H9 (cell line): ENCODE data around the gene ANKRD49. TPM values are rescaled to one million over a fixed set of nuclear protein-coding genes. Genes with fewer than 3 reads are reported as not detected.

Source experiments
- DNase-seq: peaks from one replicate; pipeline ENCODE4 v3.0.0-alpha.2; 2017
- H2AFZ ChIP-seq: one replicate; pipeline ENCODE4 v1.6.1; 2013; ENCODE audit warnings: mild to moderate bottlenecking, low read length, control low read depth, moderate library complexity
- H2AK5ac ChIP-seq: 2 replicates; pipeline ENCODE4 v1.6.1; 2013; ENCODE audit warnings: low read length, control low read depth, mixed read lengths; ENCODE audit not compliant: insufficient read length
- H2BK120ac ChIP-seq: one replicate; pipeline ENCODE4 v1.6.1; 2013; ENCODE audit warnings: low read depth, mild to moderate bottlenecking, low read length, control low read depth, inconsistent platforms; ENCODE audit not compliant: poor library complexity, severe bottlenecking
- H2BK12ac ChIP-seq: 2 replicates; pipeline ENCODE4 v1.6.1; 2013; ENCODE audit warnings: low read length, control low read depth, mixed read lengths, low read depth; ENCODE audit not compliant: insufficient read length
- H2BK15ac ChIP-seq: 2 replicates; pipeline ENCODE4 v1.6.1; 2013; ENCODE audit warnings: low read depth, low read length, control low read depth
- H2BK20ac ChIP-seq: one replicate; pipeline ENCODE4 v1.6.1; 2013; ENCODE audit warnings: low read depth, mild to moderate bottlenecking, low read length, control low read depth, inconsistent platforms; ENCODE audit not compliant: poor library complexity, severe bottlenecking
- H2BK5ac ChIP-seq: 2 replicates; pipeline ENCODE4 v1.6.1; 2013; ENCODE audit warnings: low read length, control low read depth, mixed read lengths; ENCODE audit not compliant: insufficient read length
- H3K14ac ChIP-seq: 2 replicates; pipeline ENCODE4 v1.6.1; 2013; ENCODE audit warnings: low read length, control low read depth; ENCODE audit not compliant: insufficient read depth
- H3K18ac ChIP-seq: 2 replicates; pipeline ENCODE4 v1.6.1; 2013; ENCODE audit warnings: low read depth, mild to moderate bottlenecking, mixed read lengths, low read length, control low read depth; ENCODE audit not compliant: insufficient read length
- H3K23ac ChIP-seq: 2 replicates; pipeline ENCODE4 v1.6.1; 2013; ENCODE audit warnings: low read length, control low read depth, mixed read lengths, low read depth; ENCODE audit not compliant: insufficient read length
- H3K23me2 ChIP-seq: 2 replicates; pipeline ENCODE4 v1.6.1; 2013; ENCODE audit warnings: low read depth, mild to moderate bottlenecking, mixed read lengths, low read length, control low read depth; ENCODE audit not compliant: insufficient read length, poor library complexity, severe bottlenecking
- H3K27ac ChIP-seq: 2 replicates; pipeline ENCODE4 v1.5.1; 2013; ENCODE audit warnings: low read length, control low read depth, mixed read lengths, low read depth; ENCODE audit not compliant: insufficient read length
- H3K27me3 ChIP-seq: 2 replicates; pipeline ENCODE4 v1.6.1; 2013; ENCODE audit warnings: low read length, control low read depth, inconsistent platforms; ENCODE audit not compliant: insufficient read depth
- H3K4ac ChIP-seq: 2 replicates; pipeline ENCODE4 v1.6.1; 2013; ENCODE audit warnings: low read depth, mild to moderate bottlenecking, control low read depth, inconsistent platforms, low read length, moderate library complexity
- H3K4me1 ChIP-seq: 2 replicates; pipeline ENCODE4 v1.6.1; 2013; ENCODE audit warnings: low read length, control low read depth, inconsistent platforms; ENCODE audit not compliant: insufficient read depth
- H3K4me2 ChIP-seq: 2 replicates; pipeline ENCODE4 v1.6.1; 2013; ENCODE audit warnings: low read length, control low read depth, mixed read lengths; ENCODE audit not compliant: insufficient read length, insufficient read depth
- H3K56ac ChIP-seq: 2 replicates; pipeline ENCODE4 v1.6.1; 2013; ENCODE audit warnings: low read depth, mild to moderate bottlenecking, mixed read lengths, low read length, control low read depth; ENCODE audit not compliant: insufficient read length
- H3K79me1 ChIP-seq: 2 replicates; pipeline ENCODE4 v1.6.1; 2013; ENCODE audit warnings: low read depth, mild to moderate bottlenecking, moderate library complexity, low read length, control low read depth, inconsistent platforms; ENCODE audit not compliant: insufficient read depth, poor library complexity, severe bottlenecking
- H3K79me2 ChIP-seq: 2 replicates; pipeline ENCODE4 v1.6.1; 2013; ENCODE audit warnings: low read length, control low read depth, inconsistent platforms; ENCODE audit not compliant: insufficient read depth
- H3K9ac ChIP-seq: 2 replicates; pipeline ENCODE4 v1.6.1; 2013; ENCODE audit warnings: low read length, control low read depth, mixed read lengths; ENCODE audit not compliant: insufficient read length; ENCODE audit errors: extremely low read depth
- H3K9me3 ChIP-seq: one replicate; pipeline ENCODE4 v1.6.1; 2013; ENCODE audit warnings: low read depth, low read length, inconsistent platforms; ENCODE audit not compliant: control insufficient read depth
- H3T11ph ChIP-seq: one replicate; pipeline ENCODE4 v1.6.1; 2013; ENCODE audit warnings: mild to moderate bottlenecking, low read length, control low read depth, inconsistent platforms
- H4K20me1 ChIP-seq: one replicate; pipeline ENCODE4 v1.6.1; 2013; ENCODE audit not compliant: control insufficient read depth, insufficient read length, insufficient read depth
- H4K5ac ChIP-seq: 2 replicates; pipeline ENCODE4 v1.6.1; 2013; ENCODE audit warnings: low read depth, mild to moderate bottlenecking, mixed read lengths, low read length, control low read depth; ENCODE audit not compliant: insufficient read length
- H4K8ac ChIP-seq: replicated peaks from 2 replicates; pipeline ENCODE4 v1.6.1; 2013; ENCODE audit warnings: low read length, control low read depth, mixed read lengths, low read depth; ENCODE audit not compliant: insufficient read length
- H4K91ac ChIP-seq: 2 replicates; pipeline ENCODE4 v1.6.1; 2013; ENCODE audit warnings: low read depth, mild to moderate bottlenecking, moderate library complexity, mixed read lengths, low read length, control low read depth; ENCODE audit not compliant: insufficient read length
- H3K27ac Mint-ChIP-seq, 3 experiments: 2 replicates in 2 of 3; 3 replicates in 1 of 3; pipeline ENCODE4 v1.8.0; 2020 to 2021; ENCODE audit warnings: mixed read lengths in 3 of 3, mild to moderate bottlenecking in 1 of 3, moderate library complexity in 1 of 3
- H3K27me3 Mint-ChIP-seq: 2 replicates; pipeline ENCODE4 v1.8.0; 2021; ENCODE audit warnings: low read depth, mild to moderate bottlenecking, moderate library complexity, mixed read lengths
- H3K36me3 Mint-ChIP-seq, 3 experiments: 2 replicates in 2 of 3; 3 replicates in 1 of 3; pipeline ENCODE4 v1.8.0; 2020 to 2021; ENCODE audit warnings: low read depth in 3 of 3, mixed read lengths in 3 of 3; ENCODE audit not compliant: insufficient read depth in 1 of 3
- H3K4me1 Mint-ChIP-seq, 2 experiments: 2 replicates each; pipeline ENCODE4 v1.8.0; 2020; ENCODE audit warnings: mixed read lengths in 2 of 2
- H3K4me3 Mint-ChIP-seq, 2 experiments: 2 replicates in 1 of 2; 3 replicates in 1 of 2; pipeline ENCODE4 v1.8.0; 2020 to 2021; ENCODE audit warnings: mild to moderate bottlenecking in 2 of 2, mixed read lengths in 2 of 2, moderate library complexity in 1 of 2
- H3K9me3 Mint-ChIP-seq, 2 experiments: 2 replicates in 1 of 2; 3 replicates in 1 of 2; pipeline ENCODE4 v1.8.0; 2020; ENCODE audit warnings: mild to moderate bottlenecking in 2 of 2, mixed read lengths in 2 of 2, moderate library complexity in 1 of 2
- CTCF ChIP-seq: fragments of 200-600 bp; sonication (generic); conservative IDR thresholded peaks from 3 replicates; pipeline ENCODE4 v1.8.0; 2021; ENCODE audit warnings: antibody characterized with exemption, mild to moderate bottlenecking
- total RNA-seq: library from RNA; stranded (reverse); gene quantifications from 2 replicates; pipeline ENCODE4 v1.2.1, GENCODE V29; 2021

ANKRD49 gene
- total RNA-seq, 1 experiment from 2014 or later: 13.8 TPM

GRCh38 chr11:94481342-94481741 lies 12.4 kb upstream of the ANKRD49 start:
- H2BK5ac ChIP-seq: no peak overlapping the region
- TF ChIP-seq CTCF: no peak
- no peak overlapping the region for H2BK120ac ChIP-seq
- no peak overlapping the region for H4K8ac ChIP-seq
- H3K4me2 ChIP-seq: no peak overlapping the region
- H3K79me2 ChIP-seq: no peaks in the 10 kb centered on the region; the same call in 1 of the 2 replicates
- H2BK12ac ChIP-seq: no peak overlapping the region
- no peak overlapping the region for H3K23ac ChIP-seq
- no peak overlapping the region for H3K14ac ChIP-seq
- Mint-ChIP-seq H3K9me3 (no peaks in the 10 kb centered on the region), H3K36me3 (peaks cover 10 to 65% (median 46%) of the 10 kb centered on the region in 3 experiments), H3K4me1 (no peaks in the 10 kb centered on the region; a peak in 1 of 4 replicates), H3K27me3 (no peaks in the 10 kb centered on the region), H3K27ac (no peak overlapping the region), H3K4me3 (no peak overlapping the region)
- DNase-seq: no peak
- no peaks in the 10 kb centered on the region for H3K9me3 ChIP-seq
- H3K79me1 ChIP-seq: no peaks in the 10 kb centered on the region
- no peak overlapping the region for H2AK5ac ChIP-seq
- no peaks in the 10 kb centered on the region for H3K23me2 ChIP-seq
- H3K4ac ChIP-seq: no peak overlapping the region
- no peak overlapping the region for H2AFZ ChIP-seq
- no peaks in the 10 kb centered on the region for H3K4me1 ChIP-seq
- no peak overlapping the region for H4K5ac ChIP-seq
- no peak overlapping the region for H3K9ac ChIP-seq
- H4K91ac ChIP-seq: no peak overlapping the region
- H3K27ac ChIP-seq: no peak overlapping the region
- no peaks in the 10 kb centered on the region for H3K27me3 ChIP-seq
- H4K20me1 ChIP-seq: no peaks in the 10 kb centered on the region
- no peak overlapping the region for H3T11ph ChIP-seq
- H2BK20ac ChIP-seq: no peak overlapping the region
- H2BK15ac ChIP-seq: no peak overlapping the region
- no peak overlapping the region for H3K56ac ChIP-seq
- no peak overlapping the region for H3K18ac ChIP-seq
